NCI-H2171 (cell line): ENCODE results near the gene EGFL6.
"Not testable (repeated sequence)": the region's sequence is repeated elsewhere in the genome, so short reads cannot be mapped to it uniquely, and the experiment has no call there.

Experiments
- DNase-seq: peaks from one replicate; lab custom pipeline; 2025; lab: John Stamatoyannopoulos, UW

The EGFL6 gene

DNA sequence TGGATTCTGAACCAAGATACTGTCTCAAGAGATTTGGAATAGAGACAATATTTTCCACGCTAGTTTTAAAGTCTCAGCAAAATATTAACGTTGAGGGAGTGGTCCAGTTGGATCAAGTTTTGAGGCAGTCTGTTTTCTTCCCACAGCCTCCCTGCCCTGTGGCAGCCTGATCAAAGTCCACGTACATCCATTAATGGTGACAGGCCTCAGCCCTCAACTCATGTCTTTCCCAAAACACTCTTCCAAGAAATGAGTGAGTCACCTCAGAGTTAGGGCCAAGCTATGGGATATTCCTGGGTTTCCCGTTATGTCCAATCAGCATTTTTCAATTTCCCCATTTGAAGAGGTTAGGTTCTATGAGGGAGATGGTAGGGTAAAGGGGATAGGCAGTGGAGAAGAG lies 28.5 kb downstream of the EGFL6 start:
- DNase-seq: no peak

GRCh38 chrX:13598877-13599276 lies 29.5 kb downstream of the EGFL6 start:
- DNase-seq: no peak

DNA sequence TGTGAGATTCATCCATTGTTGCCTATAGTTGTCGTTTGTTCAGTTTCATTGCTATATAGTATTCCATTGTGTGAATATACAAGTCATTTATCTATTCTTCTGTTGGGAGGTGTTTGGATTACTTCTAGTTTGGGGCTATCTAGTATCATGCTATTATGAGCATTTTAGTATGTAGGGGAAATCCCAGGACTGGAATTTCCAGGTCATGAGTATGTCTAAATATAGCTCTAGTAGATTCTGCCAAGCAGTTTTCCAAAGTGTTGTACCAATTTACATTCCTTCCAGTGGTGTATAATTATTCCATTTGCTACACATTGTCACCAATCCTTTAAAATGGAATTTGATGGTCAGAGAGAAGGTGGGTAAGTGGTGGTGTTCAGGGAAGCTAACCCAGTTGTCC lies 30.1 kb downstream of the EGFL6 start:
- DNase-seq: no peak

DNA sequence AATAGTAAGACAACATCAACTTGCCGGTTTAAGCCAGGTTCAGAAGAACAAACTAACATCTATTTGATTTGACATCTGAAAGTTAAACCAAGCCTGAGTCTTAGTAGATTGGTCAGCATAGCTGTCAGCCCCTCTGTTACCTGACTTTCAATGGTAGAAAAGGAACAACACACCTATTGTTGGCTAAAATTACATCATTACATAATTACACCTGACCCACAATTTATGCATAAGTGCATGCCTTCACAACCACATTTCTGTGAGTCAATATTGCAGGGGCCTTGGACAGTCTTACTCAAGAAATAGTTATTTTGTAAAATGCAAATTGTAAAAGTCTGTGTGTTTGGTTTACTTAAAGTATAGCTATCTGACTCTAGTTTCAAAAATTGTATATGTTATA lies 36.2 kb downstream of the EGFL6 start:
- no peak for DNase-seq

DNA sequence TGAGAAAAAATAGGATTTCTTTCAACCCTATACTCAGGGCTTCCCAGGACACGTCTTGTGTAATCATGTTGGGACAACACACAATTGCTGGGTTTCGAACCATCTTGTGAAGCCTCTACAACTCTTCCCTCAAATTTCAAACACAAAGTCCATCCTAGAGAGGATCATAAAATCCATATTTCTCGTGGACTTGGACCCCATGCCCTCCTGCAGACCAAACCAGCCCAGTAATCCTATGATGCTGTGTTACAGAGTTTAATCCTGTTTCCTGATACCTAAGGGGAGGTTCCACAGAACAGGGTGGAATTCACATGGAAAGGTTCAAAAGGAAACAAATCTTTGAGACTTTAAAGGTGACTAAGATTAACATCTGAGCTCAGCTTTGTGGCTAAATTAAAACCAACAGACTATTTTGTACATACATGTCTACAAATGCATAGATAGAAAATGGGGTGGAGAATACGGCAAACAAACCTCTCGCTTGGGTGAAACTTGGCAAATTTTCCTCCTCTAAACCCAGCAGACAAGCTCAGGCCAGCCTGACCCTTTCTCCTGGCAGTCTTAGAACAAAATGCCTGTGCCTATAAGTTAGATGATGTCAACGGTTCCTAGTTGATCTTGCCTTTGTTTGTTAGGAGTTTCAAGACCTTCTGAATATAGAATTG lies 38.1 kb downstream of the EGFL6 start:
- no peak for DNase-seq

DNA sequence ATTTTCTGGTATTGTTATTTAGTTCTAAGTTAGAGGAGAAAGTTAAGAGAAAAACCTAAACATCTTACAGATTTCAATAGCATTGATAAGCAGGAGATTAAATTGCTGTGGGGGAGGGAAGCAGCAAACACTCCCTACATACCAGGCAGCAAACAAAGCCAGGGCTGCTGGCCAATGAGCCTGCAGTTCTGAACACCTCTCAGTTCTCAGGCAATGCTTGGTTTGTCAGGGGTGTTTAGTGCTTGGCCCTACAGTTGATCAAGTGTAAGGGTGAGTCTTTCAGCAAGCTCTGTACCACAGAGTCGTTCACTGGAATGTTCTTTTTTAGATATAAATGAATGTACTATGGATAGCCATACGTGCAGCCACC lies 38.6 kb downstream of the EGFL6 start:
- DNase-seq: no peak

DNA sequence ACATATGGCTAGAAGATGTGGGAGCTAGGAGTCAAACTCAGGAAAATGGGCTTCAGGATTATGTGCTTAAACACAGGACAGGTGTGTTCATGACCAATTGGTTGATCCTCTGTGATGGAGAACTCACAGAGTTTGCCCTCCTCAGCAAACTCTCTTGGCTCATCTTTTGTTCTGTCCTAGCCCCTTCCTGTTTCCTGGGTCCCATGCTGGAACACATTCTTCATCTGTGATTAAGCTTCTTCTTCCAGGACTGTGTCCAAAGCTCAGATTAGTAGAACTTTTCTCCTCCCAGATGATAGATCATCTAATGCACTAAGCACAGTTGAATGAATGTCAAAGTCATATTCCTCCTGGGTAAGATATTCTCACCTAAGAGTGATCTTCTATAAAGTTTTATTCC lies 44.8 kb downstream of the EGFL6 start:
- no peak for DNase-seq

DNA sequence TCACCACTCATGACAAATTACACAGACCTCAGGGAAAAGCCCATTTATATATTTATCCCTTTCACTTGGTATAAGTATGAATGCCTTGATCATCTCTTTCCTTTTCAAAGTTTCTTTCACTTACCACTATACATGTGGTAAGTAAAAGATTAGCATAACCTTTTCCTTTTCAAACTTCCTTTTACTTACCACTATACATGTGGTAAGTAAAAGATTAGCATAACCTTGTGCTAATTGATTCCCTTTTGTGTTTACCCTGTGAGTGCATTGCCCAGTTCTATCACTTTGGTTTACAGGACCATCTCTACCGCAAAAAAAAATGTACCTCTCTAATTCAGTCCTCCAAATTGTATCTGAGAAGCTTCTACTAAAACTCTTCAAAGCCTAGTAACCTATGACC lies 50.8 kb downstream of the EGFL6 start:
- DNase-seq: no peak

DNA sequence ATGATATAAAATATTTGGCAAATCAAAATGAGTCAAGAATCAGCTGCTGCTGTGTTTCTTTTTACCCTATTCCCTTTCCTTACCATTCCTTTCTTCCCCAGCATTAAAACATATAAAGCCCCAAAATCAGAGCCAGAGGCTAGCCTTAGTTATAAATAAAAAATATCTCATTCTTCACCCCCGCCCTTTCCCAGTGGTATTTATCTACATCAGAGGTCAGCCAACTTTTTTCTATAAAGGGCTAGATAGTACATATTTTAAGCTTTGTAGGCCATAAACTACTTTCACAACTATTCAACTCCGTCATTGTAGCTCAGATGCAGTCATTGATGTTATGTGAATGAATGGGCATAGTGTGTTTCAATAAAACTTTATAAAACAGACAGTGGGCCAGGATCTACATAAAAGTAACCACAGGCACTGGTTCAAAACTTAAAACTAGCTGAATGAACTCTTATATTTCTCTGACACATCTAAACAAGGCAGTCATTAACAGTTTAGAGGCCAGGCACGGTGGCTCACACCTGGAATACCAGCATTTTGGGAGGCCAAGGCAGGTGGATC lies 53.1 kb downstream of the EGFL6 start:
- DNase-seq: no peak

GRCh38 chrX:13627306-13627705 lies 57.9 kb downstream of the EGFL6 start:
- no peak for DNase-seq

GRCh38 chrX:13637224-13637623 lies 67.8 kb downstream of the EGFL6 start:
- DNase-seq: not testable (repeated sequence)

- DNase-seq: no peak
These were observed 68.6 kb downstream of the EGFL6 start for GRCh38 chrX:13638021-13638420.

DNA sequence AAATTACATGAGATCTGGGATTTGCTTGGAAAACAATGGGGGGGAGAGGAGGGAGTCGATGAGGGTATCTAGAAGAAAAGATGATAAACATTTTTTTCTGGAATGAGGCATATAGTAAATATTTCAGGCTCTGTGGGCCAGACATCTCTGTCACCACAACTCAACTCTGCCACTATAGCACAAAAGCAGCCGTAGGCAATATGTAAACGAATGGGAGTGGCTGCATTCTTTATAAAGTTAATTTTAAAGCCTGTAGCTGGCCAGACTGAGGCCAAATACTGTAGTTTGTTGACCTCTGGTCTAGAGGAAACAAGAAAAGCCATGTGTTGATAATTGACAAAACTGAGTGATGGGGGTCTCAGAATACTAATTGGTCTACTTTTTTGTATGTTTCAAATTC lies 69.4 kb downstream of the EGFL6 start:
- DNase-seq: no peak

DNA sequence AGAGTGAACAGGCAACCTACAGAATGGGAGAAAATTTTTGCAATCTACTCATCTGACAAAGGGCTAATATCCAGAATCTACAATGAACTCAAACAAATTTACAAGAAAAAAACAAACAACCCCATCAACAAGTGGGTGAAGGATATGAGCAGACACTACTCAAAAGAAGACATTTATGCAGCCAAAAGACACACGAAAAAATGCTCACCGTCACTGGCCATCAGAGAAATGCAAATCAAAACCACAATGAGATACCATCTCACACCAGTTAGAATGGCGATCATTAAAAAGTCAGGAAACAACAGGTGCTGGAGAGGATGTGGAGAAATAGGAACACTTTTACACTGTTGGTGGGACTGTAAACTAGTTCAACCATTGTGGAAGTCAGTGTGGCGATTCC lies 72.3 kb downstream of the EGFL6 start:
- not testable (repeated sequence) for DNase-seq

- no peak for DNase-seq
These were observed 76.2 kb downstream of the EGFL6 start for GRCh38 chrX:13645464-13646153.

DNA sequence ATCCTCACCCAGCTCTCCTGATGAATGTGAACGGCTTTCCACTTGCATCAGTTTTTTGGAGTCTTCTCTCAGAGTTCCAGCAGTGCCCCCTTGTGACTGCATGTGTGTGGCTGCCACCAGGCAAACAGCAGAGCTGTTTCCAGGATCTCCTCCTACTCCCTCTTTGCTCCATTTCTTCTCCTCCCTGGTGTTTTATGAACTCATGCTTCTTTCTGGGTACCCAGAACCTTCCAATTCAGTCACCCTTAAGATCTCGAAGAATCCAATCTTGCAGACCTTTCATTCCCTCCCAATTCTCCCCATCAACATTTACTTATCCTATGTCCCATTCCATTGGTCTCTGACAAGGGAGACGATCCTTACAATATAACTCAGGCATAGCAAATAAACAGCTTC lies 76.8 kb downstream of the EGFL6 start:
- no peak for DNase-seq

- DNase-seq: no peak
These were observed 78.4 kb downstream of the EGFL6 start for GRCh38 chrX:13647709-13648212.

DNA sequence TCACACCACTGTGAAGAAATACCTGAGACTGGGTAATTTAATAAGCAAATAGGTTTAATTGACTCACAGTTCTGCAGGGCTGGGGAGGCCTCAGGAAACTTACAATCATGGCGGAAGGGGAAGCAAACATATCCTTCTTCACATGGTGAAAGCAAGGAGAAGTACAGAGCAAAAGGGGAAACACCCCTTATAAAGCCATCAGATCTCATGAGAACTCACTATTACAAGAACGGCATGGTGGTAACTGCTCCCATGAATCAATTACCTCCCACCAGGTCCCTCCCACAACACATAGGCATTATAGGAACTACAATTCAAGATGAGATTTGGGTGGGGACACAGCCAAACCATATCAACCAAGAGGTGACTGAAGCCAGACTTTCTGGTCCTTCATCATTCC lies 78.9 kb downstream of the EGFL6 start:
- DNase-seq: not testable (repeated sequence)

GRCh38 chrX:13649838-13650237 lies 80.4 kb downstream of the EGFL6 start:
- no peak for DNase-seq

- no peak for DNase-seq
These were observed 80.9 kb downstream of the EGFL6 start for GRCh38 chrX:13650318-13650717.

- DNase-seq: no peak
These were observed 81.7 kb downstream of the EGFL6 start for GRCh38 chrX:13651150-13651549.

DNA sequence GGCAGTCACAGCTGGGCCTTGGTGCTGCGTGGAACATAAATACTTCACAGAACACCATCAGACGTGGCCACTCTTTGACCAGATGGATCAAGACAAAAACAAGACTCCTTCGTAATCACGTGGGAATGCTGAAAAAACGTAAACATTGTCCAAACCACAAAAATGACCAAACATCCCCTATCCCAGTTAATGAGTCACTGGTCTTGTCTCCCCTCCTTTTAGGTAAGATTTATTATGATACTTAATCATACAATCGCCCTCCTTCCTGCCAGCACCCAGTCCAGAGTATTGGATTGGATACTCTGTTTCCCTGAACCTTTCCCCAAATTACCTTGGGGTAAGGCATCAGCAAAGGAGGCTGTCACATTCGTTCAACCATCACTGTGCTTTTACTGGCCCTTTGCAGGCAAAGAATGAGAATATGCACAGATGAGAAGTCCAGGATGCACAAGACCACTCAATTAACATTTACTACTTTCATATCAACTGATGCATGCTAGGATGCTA lies 82.9 kb downstream of the EGFL6 start:
- DNase-seq: no peak
